ENCODE results near the gene PCDHA8.
"Not testable (repeated sequence)": the region's sequence is repeated elsewhere in the genome, so short reads cannot be mapped to it uniquely, and the experiment has no call there.

The PCDHA8 gene

DNA sequence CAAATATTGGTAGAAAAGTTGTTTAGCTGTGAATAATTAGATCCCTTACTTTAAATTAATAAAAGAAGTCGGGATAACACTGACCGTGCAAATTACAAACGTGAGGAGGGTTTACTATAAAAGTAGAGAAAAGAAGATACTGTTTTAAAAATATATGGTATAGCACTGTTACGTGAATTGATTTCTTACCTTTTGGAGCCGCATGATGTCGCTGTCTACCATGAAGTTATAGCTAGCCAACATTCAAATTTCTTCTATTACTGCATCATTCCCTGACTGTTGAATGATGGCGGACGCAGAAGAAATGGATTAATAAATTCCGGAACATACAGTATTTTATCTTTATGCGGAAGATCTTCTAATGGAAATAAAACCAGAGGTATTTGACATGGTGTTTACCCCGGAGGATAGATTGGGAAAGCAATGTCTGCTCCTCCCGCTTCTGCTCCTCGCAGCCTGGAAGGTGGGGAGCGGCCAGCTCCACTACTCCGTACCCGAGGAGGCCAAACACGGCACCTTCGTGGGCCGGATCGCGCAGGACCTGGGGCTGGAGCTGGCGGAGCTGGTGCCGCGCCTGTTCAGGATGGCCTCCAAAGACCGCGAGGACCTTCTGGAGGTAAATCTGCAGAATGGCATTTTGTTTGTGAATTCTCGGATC lies 13.2 kb upstream of the PCDHA8 start, which contains the start of gene PCDHA6:
PCDHA6 (plus strand) TSS at position 257 of the 658 bp plus-strand sequence; CDS start at position 389, 132 bp downstream.
- DNase-seq, result no peak

DNA sequence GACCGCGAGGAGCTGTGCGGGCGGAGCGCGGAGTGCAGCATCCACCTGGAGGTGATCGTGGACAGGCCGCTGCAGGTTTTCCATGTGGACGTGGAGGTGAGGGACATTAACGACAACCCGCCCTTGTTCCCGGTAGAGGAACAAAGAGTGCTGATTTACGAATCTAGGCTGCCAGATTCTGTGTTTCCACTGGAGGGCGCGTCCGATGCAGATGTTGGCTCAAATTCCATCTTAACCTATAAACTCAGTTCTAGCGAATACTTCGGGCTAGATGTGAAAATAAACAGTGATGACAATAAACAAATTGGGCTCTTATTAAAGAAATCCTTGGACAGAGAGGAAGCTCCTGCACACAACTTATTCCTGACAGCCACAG lies 12.6 kb upstream of the PCDHA8 start:
- DNase-seq, result no peak

DNA sequence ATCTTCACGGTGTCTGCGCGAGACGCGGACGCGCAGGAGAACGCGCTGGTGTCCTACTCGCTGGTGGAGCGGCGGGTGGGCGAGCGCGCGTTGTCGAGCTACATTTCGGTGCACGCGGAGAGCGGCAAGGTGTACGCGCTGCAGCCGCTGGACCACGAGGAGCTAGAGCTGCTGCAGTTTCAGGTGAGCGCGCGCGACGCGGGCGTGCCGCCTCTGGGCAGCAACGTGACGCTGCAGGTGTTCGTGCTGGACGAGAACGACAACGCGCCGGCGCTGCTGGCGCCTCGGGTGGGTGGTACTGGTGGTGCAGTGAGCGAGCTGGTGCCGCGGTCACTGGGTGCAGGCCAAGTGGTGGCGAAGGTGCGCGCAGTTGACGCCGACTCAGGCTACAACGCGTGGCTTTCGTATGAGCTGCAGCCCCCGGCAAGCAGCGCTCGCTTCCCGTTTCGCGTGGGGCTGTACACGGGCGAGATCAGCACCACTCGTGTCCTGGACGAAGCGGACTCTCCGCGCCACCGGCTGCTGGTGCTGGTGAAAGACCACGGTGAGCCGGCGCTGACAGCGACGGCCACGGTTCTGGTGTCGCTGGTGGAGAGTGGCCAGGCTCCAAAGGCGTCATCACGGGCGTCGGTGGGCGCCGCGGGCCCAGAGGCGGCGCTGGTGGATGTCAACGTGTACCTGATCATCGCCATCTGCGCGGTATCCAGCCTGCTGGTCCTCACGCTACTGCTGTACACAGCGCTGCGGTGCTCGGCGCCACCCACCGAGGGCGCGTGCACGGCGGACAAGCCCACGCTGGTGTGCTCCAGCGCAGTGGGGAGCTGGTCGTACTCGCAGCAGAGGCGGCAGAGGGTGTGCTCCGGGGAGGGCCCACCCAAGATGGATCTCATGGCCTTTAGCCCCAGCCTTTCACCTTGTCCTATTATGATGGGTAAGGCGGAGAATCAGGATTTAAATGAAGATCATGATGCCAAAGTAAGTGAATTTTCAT lies 11.2 kb upstream of the PCDHA8 start:
- not testable (repeated sequence) for DNase-seq

DNA sequence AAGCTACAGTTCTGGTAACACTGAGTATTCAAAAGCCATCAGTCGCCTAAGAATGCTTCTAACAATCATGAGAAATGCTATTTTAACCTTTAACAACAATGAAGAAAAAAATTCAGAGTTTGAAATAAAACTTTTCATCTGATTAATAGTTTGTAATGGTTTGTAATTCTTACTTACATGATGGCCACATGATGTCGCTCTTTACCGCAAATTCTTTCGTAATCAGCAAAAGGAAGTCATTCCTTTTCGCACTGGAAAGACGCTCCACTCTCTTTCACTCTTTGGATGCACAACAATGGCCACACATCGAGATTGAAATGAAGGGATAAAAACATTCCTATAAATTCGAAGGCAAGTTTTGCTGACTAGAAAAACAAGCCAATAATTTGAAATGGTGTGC lies 7.0 kb upstream of the PCDHA8 start, which contains the start of gene PCDHA7:
PCDHA7 (plus strand) TSS at position 277 of the 400 bp plus-strand sequence; CDS start at position 392, 115 bp downstream.
- DNase-seq, result no peak

DNA sequence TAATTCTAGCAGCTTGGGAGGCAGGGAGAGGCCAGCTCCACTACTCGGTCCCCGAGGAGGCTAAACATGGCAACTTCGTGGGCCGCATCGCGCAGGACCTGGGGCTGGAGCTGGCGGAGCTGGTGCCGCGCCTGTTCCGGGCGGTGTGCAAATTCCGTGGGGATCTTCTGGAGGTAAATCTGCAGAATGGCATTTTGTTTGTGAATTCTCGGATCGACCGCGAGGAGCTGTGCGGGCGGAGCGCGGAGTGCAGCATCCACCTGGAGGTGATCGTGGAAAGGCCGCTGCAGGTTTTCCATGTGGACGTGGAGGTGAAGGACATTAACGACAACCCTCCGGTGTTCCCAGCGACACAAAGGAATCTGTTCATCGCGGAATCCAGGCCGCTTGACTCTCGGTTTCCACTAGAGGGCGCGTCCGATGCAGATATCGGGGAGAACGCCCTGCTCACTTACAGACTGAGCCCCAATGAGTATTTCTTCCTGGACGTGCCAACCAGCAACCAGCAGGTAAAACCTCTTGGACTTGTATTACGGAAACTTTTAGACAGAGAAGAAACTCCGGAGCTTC lies 6.5 kb upstream of the PCDHA8 start:
- DNase-seq, result not testable (repeated sequence)

DNA sequence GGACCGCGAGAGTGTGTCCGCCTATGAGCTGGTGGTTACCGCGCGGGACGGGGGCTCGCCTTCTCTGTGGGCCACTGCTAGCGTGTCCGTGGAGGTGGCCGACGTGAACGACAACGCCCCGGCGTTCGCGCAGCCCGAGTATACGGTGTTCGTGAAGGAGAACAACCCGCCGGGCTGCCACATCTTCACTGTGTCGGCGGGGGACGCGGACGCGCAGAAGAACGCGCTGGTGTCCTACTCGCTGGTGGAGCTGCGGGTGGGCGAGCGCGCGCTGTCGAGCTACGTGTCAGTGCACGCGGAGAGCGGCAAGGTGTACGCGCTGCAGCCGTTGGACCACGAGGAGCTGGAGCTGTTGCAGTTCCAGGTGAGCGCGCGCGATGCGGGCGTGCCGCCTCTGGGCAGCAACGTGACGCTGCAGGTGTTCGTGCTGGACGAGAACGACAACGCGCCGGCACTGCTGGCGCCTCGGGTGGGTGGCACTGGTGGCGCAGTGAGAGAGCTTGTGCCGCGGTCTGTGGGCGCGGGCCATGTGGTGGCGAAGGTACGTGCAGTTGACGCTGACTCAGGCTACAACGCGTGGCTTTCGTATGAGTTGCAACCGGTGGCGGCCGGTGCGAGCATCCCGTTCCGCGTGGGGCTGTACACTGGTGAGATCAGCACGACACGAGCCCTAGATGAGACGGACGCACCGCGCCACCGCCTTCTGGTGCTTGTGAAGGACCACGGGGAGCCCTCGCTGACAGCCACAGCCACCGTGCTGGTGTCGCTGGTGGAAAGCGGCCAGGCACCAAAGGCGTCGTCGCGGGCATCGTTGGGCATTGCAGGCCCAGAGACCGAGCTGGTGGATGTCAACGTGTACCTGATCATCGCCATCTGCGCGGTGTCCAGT lies 5.1 kb upstream of the PCDHA8 start:
- DNase-seq, result no peak

DNA sequence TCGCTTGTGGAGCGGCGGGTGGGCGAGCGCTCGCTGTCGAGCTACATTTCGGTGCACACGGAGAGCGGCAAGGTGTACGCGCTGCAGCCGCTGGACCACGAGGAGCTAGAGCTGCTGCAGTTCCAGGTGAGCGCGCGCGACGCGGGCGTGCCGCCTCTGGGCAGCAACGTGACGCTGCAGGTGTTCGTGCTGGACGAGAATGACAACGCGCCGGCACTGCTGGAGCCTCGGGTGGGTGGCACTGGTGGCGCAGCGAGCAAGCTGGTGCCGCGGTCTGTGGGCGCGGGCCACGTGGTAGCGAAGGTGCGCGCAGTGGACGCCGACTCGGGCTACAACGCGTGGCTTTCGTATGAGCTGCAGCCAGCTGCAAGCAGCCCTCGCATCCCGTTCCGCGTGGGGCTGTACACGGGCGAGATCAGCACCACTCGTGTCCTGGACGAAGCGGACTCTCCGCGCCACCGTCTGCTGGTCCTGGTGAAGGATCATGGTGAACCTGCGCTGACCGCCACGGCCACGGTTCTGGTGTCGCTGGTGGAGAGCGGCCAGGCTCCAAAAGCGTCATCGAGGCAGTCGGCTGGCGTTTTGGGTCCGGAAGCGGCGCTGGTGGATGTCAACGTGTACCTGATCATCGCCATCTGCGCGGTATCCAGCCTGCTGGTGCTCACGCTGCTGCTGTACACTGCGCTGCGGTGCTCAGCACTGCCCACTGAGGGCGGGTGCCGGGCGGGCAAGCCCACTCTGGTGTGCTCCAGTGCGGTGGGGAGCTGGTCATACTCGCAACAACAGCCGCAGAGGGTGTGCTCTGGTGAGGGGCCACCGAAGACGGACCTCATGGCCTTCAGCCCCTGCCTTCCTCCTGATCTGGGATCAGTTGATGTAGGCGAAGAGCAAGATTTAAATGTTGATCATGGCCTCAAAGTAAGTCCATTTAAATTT lies 2.1 kb downstream of the PCDHA8 start:
- DNase-seq, result no peak

DNA sequence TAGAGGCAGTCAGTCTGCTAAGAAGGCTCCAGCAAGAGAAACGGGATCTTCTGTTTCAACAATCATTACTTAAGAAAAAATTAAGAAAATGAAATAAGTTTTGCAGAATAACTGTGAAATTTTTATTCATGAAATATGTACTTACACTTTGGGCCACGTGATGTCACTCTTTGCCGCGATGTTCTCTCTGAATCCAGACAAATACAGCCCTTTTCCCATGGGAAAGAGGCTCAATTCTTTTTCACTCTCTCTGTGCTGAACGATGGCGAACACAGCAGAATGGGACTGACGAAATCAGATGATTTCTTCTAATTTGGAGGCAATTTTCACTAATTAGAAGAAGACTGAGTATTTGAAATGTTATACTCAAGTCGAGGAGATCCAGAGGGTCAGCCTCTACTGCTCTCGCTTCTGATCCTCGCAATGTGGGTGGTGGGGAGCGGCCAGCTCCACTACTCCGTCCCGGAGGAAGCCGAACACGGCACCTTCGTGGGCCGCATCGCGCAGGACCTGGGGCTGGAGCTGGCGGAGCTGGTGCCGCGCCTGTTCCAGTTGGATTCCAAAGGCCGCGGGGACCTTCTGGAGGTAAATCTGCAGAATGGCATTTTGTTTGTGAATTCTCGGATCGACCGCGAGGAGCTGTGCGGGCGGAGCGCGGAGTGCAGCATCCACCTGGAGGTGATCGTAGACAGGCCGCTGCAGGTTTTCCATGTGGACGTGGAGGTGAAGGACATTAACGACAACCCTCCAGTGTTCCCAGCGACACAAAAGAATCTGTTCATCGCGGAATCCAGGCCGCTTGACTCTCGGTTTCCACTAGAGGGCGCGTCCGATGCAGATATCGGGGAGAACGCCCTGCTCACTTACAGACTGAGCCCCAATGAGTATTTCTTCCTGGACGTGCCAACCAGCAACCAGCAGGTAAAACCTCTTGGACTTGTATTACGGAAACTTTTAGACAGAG lies 7.4 kb downstream of the PCDHA8 start, which contains the start of gene PCDHA9:
PCDHA9 (plus strand) TSS at position 244 of the 964 bp plus-strand sequence; CDS start at position 358, 114 bp downstream.
- not testable (repeated sequence) for DNase-seq

DNA sequence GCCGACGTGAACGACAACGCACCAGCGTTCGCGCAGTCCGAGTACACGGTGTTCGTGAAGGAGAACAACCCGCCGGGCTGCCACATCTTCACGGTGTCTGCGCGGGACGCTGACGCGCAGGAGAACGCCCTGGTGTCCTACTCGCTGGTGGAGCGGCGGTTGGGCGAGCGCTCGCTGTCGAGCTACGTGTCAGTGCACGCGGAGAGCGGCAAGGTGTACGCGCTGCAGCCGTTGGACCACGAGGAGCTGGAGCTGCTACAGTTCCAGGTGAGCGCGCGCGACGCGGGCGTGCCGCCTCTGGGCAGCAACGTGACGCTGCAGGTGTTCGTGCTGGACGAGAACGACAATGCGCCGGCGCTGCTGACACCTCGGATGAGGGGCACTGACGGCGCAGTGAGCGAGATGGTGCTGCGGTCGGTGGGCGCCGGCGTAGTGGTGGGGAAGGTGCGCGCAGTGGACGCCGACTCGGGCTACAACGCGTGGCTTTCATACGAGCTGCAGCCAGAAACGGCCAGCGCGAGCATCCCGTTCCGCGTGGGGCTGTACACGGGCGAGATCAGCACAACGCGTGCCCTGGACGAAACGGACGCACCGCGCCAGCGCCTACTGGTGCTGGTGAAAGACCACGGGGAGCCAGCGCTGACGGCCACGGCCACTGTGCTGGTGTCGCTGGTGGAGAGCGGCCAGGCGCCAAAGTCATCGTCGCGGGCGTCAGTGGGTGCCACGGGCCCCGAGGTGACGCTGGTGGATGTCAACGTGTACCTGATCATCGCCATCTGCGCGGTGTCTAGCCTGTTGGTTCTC lies 9.0 kb downstream of the PCDHA8 start:
- DNase-seq, result not testable (repeated sequence)

DNA sequence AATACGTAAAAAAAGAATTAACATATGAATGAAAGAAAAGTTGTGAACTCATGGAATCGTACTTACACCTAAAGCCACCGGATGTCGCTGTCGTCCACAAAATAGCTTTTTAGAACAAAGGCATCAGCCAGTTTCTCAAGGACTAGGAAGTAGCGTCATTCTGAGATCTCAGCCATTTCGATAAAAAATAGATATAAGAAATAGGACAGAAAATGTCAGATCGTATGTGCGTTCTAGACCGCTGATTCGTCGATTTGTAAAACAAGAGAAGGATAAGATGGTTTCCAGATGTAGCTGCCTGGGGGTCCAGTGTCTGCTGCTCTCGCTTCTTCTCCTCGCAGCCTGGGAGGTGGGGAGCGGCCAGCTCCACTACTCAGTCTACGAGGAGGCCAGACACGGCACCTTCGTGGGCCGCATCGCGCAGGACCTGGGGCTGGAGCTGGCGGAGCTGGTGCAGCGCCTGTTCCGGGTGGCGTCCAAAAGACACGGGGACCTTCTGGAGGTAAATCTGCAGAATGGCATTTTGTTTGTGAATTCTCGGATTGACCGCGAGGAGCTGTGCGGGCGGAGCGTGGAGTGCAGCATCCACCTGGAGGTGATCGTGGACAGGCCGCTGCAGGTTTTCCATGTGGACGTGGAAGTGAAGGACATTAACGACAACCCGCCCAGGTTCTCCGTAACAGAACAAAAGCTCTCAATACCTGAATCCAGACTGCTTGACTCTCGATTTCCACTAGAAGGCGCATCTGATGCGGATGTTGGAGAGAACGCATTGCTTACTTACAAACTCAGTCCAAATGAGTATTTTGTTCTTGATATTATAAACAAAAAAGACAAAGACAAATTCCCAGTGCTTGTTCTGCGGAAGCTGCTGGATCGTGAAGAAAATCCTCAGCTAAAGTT lies 15.0 kb downstream of the PCDHA8 start, which contains the start of gene PCDHA10:
PCDHA10 (plus strand) TSS at position 126 of the 903 bp plus-strand sequence; CDS start at position 278, 152 bp downstream.
- peak in 3 of 56 donors; percentile 16 to 38 (median 20) for DNase-seq

DNA sequence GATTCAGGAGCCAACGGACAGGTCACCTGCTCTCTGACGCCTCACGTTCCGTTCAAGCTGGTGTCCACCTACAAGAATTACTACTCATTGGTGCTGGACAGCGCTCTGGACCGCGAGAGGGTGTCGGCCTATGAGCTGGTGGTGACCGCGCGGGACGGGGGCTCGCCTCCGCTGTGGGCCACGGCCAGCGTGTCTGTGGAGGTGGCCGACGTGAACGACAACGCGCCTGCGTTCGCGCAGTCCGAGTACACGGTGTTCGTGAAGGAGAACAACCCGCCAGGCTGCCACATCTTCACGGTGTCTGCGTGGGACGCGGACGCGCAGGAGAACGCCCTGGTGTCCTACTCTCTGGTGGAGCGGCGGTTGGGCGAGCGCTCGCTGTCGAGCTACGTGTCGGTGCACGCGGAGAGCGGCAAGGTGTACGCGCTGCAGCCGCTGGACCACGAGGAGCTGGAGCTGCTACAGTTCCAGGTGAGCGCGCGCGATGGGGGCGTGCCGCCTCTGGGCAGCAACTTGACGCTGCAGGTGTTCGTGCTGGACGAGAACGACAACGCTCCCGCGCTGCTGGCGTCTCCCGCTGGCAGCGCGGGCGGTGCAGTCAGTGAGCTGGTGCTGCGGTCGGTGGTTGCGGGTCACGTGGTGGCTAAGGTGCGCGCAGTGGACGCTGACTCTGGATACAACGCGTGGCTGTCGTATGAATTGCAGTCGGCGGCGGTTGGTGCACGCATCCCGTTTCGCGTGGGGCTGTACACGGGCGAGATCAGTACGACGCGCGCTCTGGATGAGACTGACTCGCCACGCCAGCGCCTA lies 16.4 kb downstream of the PCDHA8 start:
- DNase-seq, result no peak

DNA sequence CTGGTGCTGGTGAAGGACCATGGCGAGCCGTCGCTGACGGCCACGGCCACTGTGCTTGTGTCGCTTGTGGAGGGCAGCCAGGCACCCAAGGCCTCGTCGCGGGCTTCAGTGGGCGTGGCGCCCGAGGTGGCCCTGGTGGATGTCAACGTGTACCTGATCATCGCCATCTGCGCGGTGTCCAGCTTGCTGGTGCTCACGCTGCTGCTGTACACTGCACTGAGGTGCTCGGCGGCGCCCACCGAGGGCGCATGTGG lies 16.9 kb downstream of the PCDHA8 start:
- DNase-seq, result no peak

DNA sequence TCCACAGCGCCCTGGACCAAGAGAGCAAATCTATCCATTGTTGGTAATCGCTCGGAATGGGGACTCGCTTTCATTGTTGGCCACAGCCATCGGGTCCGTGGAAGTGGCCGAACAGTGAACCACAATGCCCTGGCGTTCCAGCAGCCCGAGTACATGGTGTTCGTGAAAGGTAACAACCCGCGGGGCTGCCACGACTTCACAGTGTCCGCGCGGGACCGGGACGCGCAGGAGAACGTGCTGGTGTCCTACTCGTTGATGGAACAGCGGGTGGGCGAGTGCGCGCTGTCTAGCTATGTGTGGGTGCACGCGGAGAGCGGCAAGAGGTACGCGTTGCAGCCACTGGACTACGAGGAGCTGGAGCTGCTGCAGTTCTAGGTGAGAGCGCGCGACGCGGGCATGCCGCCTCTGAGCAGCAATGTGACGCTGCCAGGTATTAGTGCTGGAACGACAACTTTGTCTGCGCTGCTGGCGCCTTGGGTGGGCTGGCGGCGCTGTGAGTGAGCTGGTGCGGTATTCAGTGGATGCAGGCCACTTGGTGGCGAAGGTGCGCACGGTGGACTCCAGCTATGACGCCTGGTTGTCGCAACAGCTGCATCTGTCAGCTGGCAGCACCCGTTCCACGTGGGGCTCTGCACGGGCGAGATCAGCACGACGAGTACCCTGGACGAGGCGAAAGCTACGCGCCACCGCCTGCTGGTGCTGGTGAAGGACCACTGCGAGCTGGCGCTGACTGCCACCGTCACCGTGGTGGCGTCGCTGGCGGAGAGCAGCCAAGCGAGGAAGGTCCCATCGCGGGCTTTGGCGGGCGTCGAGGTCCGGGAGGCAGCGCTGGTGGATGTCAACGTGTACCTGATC lies 21.7 kb downstream of the PCDHA8 start:
- no peak for DNase-seq
